GM10266 (cell line): Measurements from ENCODE around the gene MT2A.

Source experiments
- DNase-seq: peaks from one replicate; pipeline ENCODE4 v3.0.0; 2012; ENCODE audit errors: extremely low spot score
- CTCF ChIP-seq: IDR thresholded peaks from 2 replicates; pipeline ENCODE4 v1.5.1; 2012; ENCODE audit warnings: mild to moderate bottlenecking, low read depth; ENCODE audit not compliant: control insufficient read depth, insufficient read depth; ENCODE audit errors: missing control alignments

The MT2A gene

GRCh38 chr16:56623637-56624036 is 15.3 kb downstream of the MT2A start:
- no peak for TF ChIP-seq CTCF
- no peak for DNase-seq

- no peak for TF ChIP-seq CTCF
- no peak for DNase-seq
These were observed 17.0 kb downstream of the MT2A start, which contains the start of gene MT1E for GRCh38 chr16:56625140-56625942. MT1E (plus strand) TSS chr16:56625781; CDS start chr16:56625852, 71 bp downstream.

- TF ChIP-seq CTCF, result no peak
- DNase-seq, result no peak
These were observed 17.7 kb downstream of the MT2A start for GRCh38 chr16:56625943-56626654.

GRCh38 chr16:56626685-56627084 is 18.3 kb downstream of the MT2A start:
- DNase-seq, result no peak
- TF ChIP-seq CTCF, result no peak

- no peak for DNase-seq
- TF ChIP-seq CTCF, result no peak
These were observed 20.3 kb downstream of the MT2A start for GRCh38 chr16:56628486-56629350.

GRCh38 chr16:56629531-56629930 is 21.1 kb downstream of the MT2A start:
- DNase-seq, result no peak
- no peak for TF ChIP-seq CTCF
